ENCODE results near the gene RALGAPB.
A peak's percentile ranks its signal among the peaks of the same experiment; 100 is the strongest.

The RALGAPB gene

GRCh38 chr20:38554986-38555385 is 82.3 kb downstream of the RALGAPB start:
- Histone ChIP-seq H3K4me1 (ENCODE audit: control insufficient read depth in 1 of 2, insufficient read depth in 1 of 2, low read depth in 1 of 2, low read length in 1 of 2) (peaks cover 19% of the 10 kb centered on the region in 2 experiments), H3K27me3 (no peaks in the 10 kb centered on the region), H3K27ac (peak overlapping the region; percentile 43), H3K4me3 (ENCODE audit: low read depth in 1 of 2, low read length in 1 of 2) (no peak overlapping the region), H3K36me3 (peaks cover 81% of the 10 kb centered on the region), H3K9me3 (no peaks in the 10 kb centered on the region)
- TF ChIP-seq CTCF (IDR thresholded peaks at IDR 0.05): no peak

- peak overlapping the region; percentile 43 for H3K27ac ChIP-seq
- no peaks in the 10 kb centered on the region for H3K27me3 ChIP-seq
- no peaks in the 10 kb centered on the region for H3K9me3 ChIP-seq
- H3K4me3 ChIP-seq (ENCODE audit: low read depth in 1 of 2, low read length in 1 of 2): no peak overlapping the region
- peaks cover 81% of the 10 kb centered on the region for H3K36me3 ChIP-seq
- H3K4me1 ChIP-seq (ENCODE audit: control insufficient read depth in 1 of 2, insufficient read depth in 1 of 2, low read depth in 1 of 2, low read length in 1 of 2): peaks cover 19% of the 10 kb centered on the region in 2 experiments
- TF ChIP-seq CTCF (IDR thresholded peaks at IDR 0.05): no peak
These were observed 82.8 kb downstream of the RALGAPB start for GRCh38 chr20:38555395-38555794.

GRCh38 chr20:38557174-38557573 is 84.5 kb downstream of the RALGAPB start:
- peaks cover 75% of the 10 kb centered on the region for H3K36me3 ChIP-seq

GRCh38 chr20:38558596-38559360 is 86.1 kb downstream of the RALGAPB start:
- Histone ChIP-seq H3K27me3 (no peaks in the 10 kb centered on the region), H3K4me3 (ENCODE audit: low read depth in 1 of 2, low read length in 1 of 2) (no peak overlapping the region), H3K27ac (no peak overlapping the region), H3K4me1 (ENCODE audit: control insufficient read depth in 1 of 2, insufficient read depth in 1 of 2, low read depth in 1 of 2, low read length in 1 of 2) (peaks cover 9 to 11% of the 10 kb centered on the region in 2 experiments), H3K36me3 (peaks cover 78% of the 10 kb centered on the region), H3K9me3 (no peaks in the 10 kb centered on the region)
- TF ChIP-seq CTCF (IDR thresholded peaks at IDR 0.05): no peak

More at GRCh38 chr20:38557174-38557573, 84.5 kb downstream of the RALGAPB start:
- no peak for TF ChIP-seq CTCF (IDR thresholded peaks at IDR 0.05)
- Histone ChIP-seq H3K4me3 (ENCODE audit: low read depth in 1 of 2, low read length in 1 of 2) (no peak overlapping the region), H3K4me1 (ENCODE audit: control insufficient read depth in 1 of 2, insufficient read depth in 1 of 2, low read depth in 1 of 2, low read length in 1 of 2) (peaks cover 19% of the 10 kb centered on the region in 2 experiments), H3K27ac (no peak overlapping the region), H3K9me3 (no peaks in the 10 kb centered on the region), H3K27me3 (no peaks in the 10 kb centered on the region)

- TF ChIP-seq CTCF (IDR thresholded peaks at IDR 0.05): no peak
- H3K4me1 ChIP-seq (ENCODE audit: control insufficient read depth in 1 of 2, insufficient read depth in 1 of 2, low read depth in 1 of 2, low read length in 1 of 2): peaks cover 4 to 5% of the 10 kb centered on the region in 2 experiments
- H3K27me3 ChIP-seq: no peaks in the 10 kb centered on the region
- no peak overlapping the region for H3K27ac ChIP-seq
- H3K36me3 ChIP-seq: peaks cover 76% of the 10 kb centered on the region
- no peaks in the 10 kb centered on the region for H3K9me3 ChIP-seq
- no peak overlapping the region for H3K4me3 ChIP-seq (ENCODE audit: low read depth in 1 of 2, low read length in 1 of 2)
These were observed 87.1 kb downstream of the RALGAPB start for GRCh38 chr20:38559764-38560163.

Data from neutrophil (primary cell).